ENCODE results near the gene SLC39A10.

SLC39A10 gene

DNA sequence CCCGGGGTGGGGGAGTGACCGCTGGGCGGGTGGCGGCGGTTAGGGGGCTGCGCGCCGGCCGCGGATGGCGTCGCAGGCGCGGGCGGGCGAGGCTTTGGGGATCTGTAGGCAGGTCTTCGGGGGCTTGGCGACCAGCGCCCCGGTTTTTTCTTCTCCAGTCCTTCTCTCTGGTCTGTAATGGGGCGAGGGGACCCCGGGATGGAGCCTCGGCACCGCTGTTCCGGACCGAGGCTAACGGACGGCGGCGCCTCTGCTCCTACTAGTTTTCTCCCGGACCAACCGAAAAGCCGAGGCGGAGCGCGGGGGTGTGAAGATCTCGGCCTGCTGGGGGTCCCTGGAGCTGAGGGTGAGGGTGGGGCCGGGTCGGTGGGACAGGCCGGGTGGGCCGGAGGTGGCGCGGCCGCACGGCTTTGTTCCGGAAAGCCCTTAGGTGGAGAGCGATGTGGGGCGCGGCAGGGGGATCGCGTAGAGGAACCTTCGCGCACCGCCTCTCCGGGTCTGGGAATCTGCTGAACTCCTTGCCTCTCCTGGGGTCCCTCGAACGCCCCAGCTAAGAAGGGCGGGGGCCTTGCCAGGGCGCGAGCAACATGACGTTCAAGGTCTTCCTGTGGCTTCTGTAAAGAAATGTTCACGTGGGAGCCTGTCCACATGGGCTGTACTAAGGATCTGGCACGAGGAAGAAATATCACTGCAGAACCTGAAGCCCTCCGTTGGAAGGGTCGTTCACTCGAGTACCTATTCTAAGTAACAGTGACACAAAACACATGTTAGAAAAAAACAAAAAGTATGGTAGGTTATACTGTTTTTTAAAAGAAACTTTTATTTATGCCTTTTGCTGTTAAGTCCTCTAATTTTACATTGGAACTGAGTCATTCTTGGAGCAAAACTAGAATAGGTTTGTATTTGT, 861 bp downstream of the SLC39A10 start:
- Histone ChIP-seq H2AFZ (ENCODE audit: low read depth, low read length) (no peak overlapping the region; the same call in 1 of the 2 replicates), H3K79me2 (ENCODE audit: low read length) (peaks cover 46% of the 10 kb centered on the region), H4K20me1 (ENCODE audit: insufficient read depth, low read length) (peaks cover 25% of the 10 kb centered on the region)

DNA sequence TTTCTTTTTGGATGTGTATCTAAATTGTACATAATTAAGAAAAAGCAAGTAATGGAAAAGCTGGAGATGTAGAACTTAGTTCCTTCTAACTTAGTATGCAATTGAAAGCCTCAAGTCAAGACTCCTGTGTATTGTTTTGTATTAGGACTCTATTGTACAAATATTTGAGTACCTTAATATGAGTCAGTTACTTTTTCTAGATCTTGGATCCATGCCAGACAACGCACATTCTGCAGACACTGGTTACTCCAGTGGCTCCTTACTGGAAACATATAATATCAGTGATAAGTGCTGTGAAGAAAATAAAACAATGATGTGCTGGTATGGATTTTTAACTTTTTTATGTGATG, 1.5 kb downstream of the SLC39A10 start:
- Histone ChIP-seq H3K79me2 (ENCODE audit: low read length) (peaks cover 49% of the 10 kb centered on the region), H3K9ac (ENCODE audit: low read length) (peak overlapping the region; percentile 93), H3K27me3 (ENCODE audit: low read depth, low read length) (no peaks in the 10 kb centered on the region)

More for the DNA sequence above, 861 bp downstream of the SLC39A10 start:
- Histone ChIP-seq H3K27ac (ENCODE audit: low read length) (peak overlapping the region; percentile 75), H3K27me3 (ENCODE audit: low read depth, low read length) (no peaks in the 10 kb centered on the region), H3K9ac (ENCODE audit: low read length) (peak overlapping the region; percentile 93), H3K4me1 (ENCODE audit: low read length) (peaks cover 42% of the 10 kb centered on the region), H3K36me3 (replicated peaks; ENCODE audit: low read depth, low read length) (peaks cover 9% of the 10 kb centered on the region), H3K4me3 (ENCODE audit: low read length) (peak overlapping the region; percentile 85), H3K4me2 (ENCODE audit: low read length) (peak overlapping the region; percentile 96), H3K9me3 (ENCODE audit: insufficient read depth, low read length) (no peaks in the 10 kb centered on the region)
- TF ChIP-seq, protein P1, sequence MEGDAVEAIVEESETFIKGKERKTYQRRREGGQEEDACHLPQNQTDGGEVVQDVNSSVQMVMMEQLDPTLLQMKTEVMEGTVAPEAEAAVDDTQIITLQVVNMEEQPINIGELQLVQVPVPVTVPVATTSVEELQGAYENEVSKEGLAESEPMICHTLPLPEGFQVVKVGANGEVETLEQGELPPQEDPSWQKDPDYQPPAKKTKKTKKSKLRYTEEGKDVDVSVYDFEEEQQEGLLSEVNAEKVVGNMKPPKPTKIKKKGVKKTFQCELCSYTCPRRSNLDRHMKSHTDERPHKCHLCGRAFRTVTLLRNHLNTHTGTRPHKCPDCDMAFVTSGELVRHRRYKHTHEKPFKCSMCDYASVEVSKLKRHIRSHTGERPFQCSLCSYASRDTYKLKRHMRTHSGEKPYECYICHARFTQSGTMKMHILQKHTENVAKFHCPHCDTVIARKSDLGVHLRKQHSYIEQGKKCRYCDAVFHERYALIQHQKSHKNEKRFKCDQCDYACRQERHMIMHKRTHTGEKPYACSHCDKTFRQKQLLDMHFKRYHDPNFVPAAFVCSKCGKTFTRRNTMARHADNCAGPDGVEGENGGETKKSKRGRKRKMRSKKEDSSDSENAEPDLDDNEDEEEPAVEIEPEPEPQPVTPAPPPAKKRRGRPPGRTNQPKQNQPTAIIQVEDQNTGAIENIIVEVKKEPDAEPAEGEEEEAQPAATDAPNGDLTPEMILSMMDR (IDR thresholded peaks at IDR 0.05; ENCODE audit: low read depth, low read length), result no peak
- no peak for TF ChIP-seq EZH2phosphoT487 (IDR thresholded peaks at IDR 0.05; ENCODE audit: low read depth)

DNA sequence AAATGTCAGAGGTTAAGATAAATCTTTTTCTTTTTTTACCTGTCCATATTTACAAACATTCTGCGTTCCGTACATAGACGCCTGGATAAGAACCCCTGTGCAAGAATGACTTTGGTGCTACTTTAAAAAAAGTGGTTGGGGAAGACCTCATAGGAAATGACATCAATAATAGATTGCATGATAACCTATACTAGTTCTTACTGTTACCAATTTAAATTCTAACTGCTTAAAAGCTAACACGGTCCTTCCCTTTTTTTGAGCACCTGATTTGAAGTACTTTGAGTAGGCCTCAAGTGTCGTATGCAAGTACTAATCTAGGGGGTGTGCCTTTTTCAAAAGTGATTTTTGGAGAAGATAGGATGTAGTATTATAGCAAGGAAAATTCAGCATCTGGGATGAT, 2.1 kb downstream of the SLC39A10 start:
- Histone ChIP-seq H2AFZ (ENCODE audit: low read depth, low read length) (no peak overlapping the region), H3K4me3 (ENCODE audit: low read length) (peak overlapping the region; percentile 85), H4K20me1 (ENCODE audit: insufficient read depth, low read length) (peaks cover 26% of the 10 kb centered on the region), H3K27me3 (ENCODE audit: low read depth, low read length) (no peaks in the 10 kb centered on the region), H3K4me2 (ENCODE audit: low read length) (peak overlapping the region; percentile 96), H3K9me3 (ENCODE audit: insufficient read depth, low read length) (no peaks in the 10 kb centered on the region), H3K36me3 (replicated peaks; ENCODE audit: low read depth, low read length) (peaks cover 9% of the 10 kb centered on the region), H3K27ac (ENCODE audit: low read length) (peak overlapping the region; percentile 75), H3K79me2 (ENCODE audit: low read length) (peaks cover 49% of the 10 kb centered on the region), H3K4me1 (ENCODE audit: low read length) (peaks cover 44% of the 10 kb centered on the region), H3K9ac (ENCODE audit: low read length) (peak overlapping the region; percentile 93)
- no peak for TF ChIP-seq EZH2phosphoT487 (IDR thresholded peaks at IDR 0.05; ENCODE audit: low read depth)
- TF ChIP-seq, protein P1 (IDR thresholded peaks at IDR 0.05; ENCODE audit: low read depth, low read length), result no peak

More for the DNA sequence above, 1.5 kb downstream of the SLC39A10 start:
- H3K4me3 ChIP-seq (ENCODE audit: low read length), result peak overlapping the region; percentile 85
- H3K27ac ChIP-seq (ENCODE audit: low read length), result peak overlapping the region; percentile 75
- peaks cover 46% of the 10 kb centered on the region for H3K4me1 ChIP-seq (ENCODE audit: low read length)
- no peaks in the 10 kb centered on the region for H3K9me3 ChIP-seq (ENCODE audit: insufficient read depth, low read length)
- H2AFZ ChIP-seq (ENCODE audit: low read depth, low read length), result no peak overlapping the region
- peaks cover 9% of the 10 kb centered on the region for H3K36me3 ChIP-seq (replicated peaks; ENCODE audit: low read depth, low read length)
- TF ChIP-seq, protein P1 (IDR thresholded peaks at IDR 0.05; ENCODE audit: low read depth, low read length), result no peak
- TF ChIP-seq EZH2phosphoT487 (IDR thresholded peaks at IDR 0.05; ENCODE audit: low read depth), result no peak
- H3K4me2 ChIP-seq (ENCODE audit: low read length), result peak overlapping the region; percentile 96
- peaks cover 26% of the 10 kb centered on the region for H4K20me1 ChIP-seq (ENCODE audit: insufficient read depth, low read length)

Measured in OCI-LY3 (cell line).